Loucy (cell line): ENCODE results near the gene NPY.

Experiments used
- CTCF ChIP-seq: fragments of 200-600 bp; sonication (generic); conservative IDR thresholded peaks from 2 replicates; pipeline ENCODE4 v1.5.1; 2014; ENCODE audit warnings: mild to moderate bottlenecking, antibody characterized with exemption, low read length
- EZH2phosphoT487 ChIP-seq: fragments of 200-600 bp; IDR thresholded peaks from 2 replicates; pipeline ENCODE4 v1.6.1; 2018; ENCODE audit warnings: antibody characterized with exemption, mild to moderate bottlenecking, moderate library complexity, borderline replicate concordance

GRCh38 chr7:24283554-24283896, 465 bp upstream of the NPY start:
- TF ChIP-seq CTCF (no peak), EZH2phosphoT487 (no peak)
